ENCODE measurements around the gene WSCD2. TPM values are rescaled to one million over a fixed set of nuclear protein-coding genes. Genes with fewer than 3 reads are reported as not detected.

WSCD2 gene
- polyA plus RNA-seq, 3 donors, result not detected

DNA sequence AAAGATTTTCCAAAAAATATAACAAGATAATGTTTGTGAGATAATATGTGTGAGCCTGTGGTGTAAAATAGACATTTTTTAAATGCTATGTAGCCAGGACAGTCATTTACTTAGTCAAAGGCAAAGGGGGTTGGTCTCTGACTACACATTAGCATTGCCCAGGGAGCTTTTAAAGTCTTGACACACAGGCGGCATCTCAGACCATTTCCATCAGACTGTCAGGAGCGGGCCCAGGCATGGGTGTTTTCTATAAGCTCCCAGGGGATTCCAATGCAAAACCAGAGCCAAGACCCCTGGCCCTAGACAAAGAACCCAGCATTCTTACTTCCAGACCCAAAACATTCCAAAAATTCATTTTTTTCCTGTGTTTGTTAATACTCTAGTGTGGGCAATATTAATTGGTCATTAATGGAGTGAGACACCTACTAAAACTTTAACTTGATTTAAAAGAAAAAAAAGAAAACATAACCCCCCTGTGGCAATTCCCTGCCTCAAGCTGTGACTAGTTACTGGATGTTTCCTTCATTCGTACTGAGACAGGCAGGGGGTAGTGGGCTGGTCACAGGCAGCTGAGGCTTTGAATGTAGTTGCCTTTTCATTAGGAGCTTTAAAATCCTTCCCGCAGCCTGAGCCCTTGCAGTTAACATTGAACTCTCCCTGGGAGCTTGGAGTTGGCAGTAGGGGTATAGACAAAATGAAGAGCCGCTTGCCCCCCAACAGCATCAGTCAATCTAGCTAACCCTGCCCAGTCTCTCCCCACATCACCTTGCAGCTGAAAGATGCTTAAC, 106.3 kb downstream of the WSCD2 start:
- no peaks in the 10 kb centered on the region for H3K79me2 ChIP-seq (ENCODE audit: insufficient read depth, low read length)
- no peak for DNase-seq
- Mint-ChIP-seq H3K27me3 (ENCODE audit: low read depth in 3 of 3) (peaks cover 18 to 25% (median 20%) of the 10 kb centered on the region in 3 donors), H3K36me3 (no peaks in the 10 kb centered on the region), H3K9me3 (peaks cover 0 to 5% (median 0%) of the 10 kb centered on the region in 7 donors), H3K27ac (no peak overlapping the region), H3K4me3 (no peak overlapping the region), H3K4me1 (no peaks in the 10 kb centered on the region)
- no peaks in the 10 kb centered on the region for H4K20me1 ChIP-seq (ENCODE audit: insufficient read depth, low read length)
- H2AFZ ChIP-seq (ENCODE audit: insufficient read depth, low read depth, low read length, poor library complexity, severe bottlenecking), result no peak overlapping the region
- H3K27ac ChIP-seq (ENCODE audit: low read depth in 1 of 2, low read length in 2 of 2), result no peak overlapping the region
- TF ChIP-seq, protein P1, sequence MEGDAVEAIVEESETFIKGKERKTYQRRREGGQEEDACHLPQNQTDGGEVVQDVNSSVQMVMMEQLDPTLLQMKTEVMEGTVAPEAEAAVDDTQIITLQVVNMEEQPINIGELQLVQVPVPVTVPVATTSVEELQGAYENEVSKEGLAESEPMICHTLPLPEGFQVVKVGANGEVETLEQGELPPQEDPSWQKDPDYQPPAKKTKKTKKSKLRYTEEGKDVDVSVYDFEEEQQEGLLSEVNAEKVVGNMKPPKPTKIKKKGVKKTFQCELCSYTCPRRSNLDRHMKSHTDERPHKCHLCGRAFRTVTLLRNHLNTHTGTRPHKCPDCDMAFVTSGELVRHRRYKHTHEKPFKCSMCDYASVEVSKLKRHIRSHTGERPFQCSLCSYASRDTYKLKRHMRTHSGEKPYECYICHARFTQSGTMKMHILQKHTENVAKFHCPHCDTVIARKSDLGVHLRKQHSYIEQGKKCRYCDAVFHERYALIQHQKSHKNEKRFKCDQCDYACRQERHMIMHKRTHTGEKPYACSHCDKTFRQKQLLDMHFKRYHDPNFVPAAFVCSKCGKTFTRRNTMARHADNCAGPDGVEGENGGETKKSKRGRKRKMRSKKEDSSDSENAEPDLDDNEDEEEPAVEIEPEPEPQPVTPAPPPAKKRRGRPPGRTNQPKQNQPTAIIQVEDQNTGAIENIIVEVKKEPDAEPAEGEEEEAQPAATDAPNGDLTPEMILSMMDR (IDR thresholded peaks at IDR 0.05), result no peak
- H3K9ac ChIP-seq (ENCODE audit: insufficient read depth, low read length, poor library complexity, severe bottlenecking), result no peak overlapping the region
- peaks cover 4 to 9% of the 10 kb centered on the region in 2 donors for H3K27me3 ChIP-seq (ENCODE audit: control insufficient read depth in 2 of 2, insufficient read depth in 2 of 2, low read length in 2 of 2)
- H3K4me3 ChIP-seq (replicated peaks in 1 of 3; ENCODE audit: low read depth in 2 of 3, low read length in 3 of 3), result no peak overlapping the region
- WGBS (ENCODE audit: insufficient coverage), result no CpG with 5 or more reads among the region's 5 CpGs
- no peak overlapping the region for H3K4me2 ChIP-seq (replicated peaks; ENCODE audit: extremely low read depth, low read length, poor library complexity, severe bottlenecking)
- intact Hi-C loops (cut with micrococcal nuclease), result loop anchor here in 1 of 2 donors (10.0 kb wide), 1 partner anchor 219 kb away; no protein-coding TSS in a partner anchor
- no peaks in the 10 kb centered on the region for H3K4me1 ChIP-seq (ENCODE audit: control insufficient read depth in 1 of 2, insufficient read depth in 2 of 2, low read length in 2 of 2)
- no peaks in the 10 kb centered on the region for H3K36me3 ChIP-seq (replicated peaks in 1 of 2; ENCODE audit: control insufficient read depth in 1 of 2, insufficient read depth in 2 of 2, low read length in 2 of 2)
- no peaks in the 10 kb centered on the region for H3K9me3 ChIP-seq (replicated peaks in 1 of 2; ENCODE audit: control insufficient read depth in 1 of 2, insufficient read depth in 1 of 2, low read length in 2 of 2)

DNA sequence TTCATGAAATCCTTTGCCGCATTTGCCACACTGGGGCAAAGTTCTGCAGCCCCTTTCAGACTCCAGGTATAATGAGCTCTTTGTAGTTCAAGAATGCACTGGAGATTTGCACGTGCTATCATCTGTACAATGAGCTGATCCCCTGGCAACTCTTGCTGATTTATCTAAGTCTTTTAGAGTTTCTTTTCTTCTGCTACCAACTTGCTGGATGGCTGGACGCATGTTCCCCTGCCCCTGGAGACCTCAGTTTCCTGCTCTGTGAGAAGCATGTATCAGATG, 106.8 kb downstream of the WSCD2 start:
- Histone ChIP-seq H3K27me3 (ENCODE audit: control insufficient read depth in 2 of 2, insufficient read depth in 2 of 2, low read length in 2 of 2) (peaks cover 4 to 12% of the 10 kb centered on the region in 2 donors), H3K4me3 (replicated peaks in 1 of 3; ENCODE audit: low read depth in 2 of 3, low read length in 3 of 3) (no peak overlapping the region), H3K9me3 (replicated peaks in 1 of 2; ENCODE audit: control insufficient read depth in 1 of 2, insufficient read depth in 1 of 2, low read length in 2 of 2) (no peaks in the 10 kb centered on the region), H3K4me2 (replicated peaks; ENCODE audit: extremely low read depth, low read length, poor library complexity, severe bottlenecking) (no peak overlapping the region), H4K20me1 (ENCODE audit: insufficient read depth, low read length) (no peaks in the 10 kb centered on the region), H3K27ac (ENCODE audit: low read depth in 1 of 2, low read length in 2 of 2) (no peak overlapping the region), H2AFZ (ENCODE audit: insufficient read depth, low read depth, low read length, poor library complexity, severe bottlenecking) (no peak overlapping the region), H3K36me3 (replicated peaks in 1 of 2; ENCODE audit: control insufficient read depth in 1 of 2, insufficient read depth in 2 of 2, low read length in 2 of 2) (no peaks in the 10 kb centered on the region), H3K79me2 (ENCODE audit: insufficient read depth, low read length) (no peaks in the 10 kb centered on the region), H3K9ac (ENCODE audit: insufficient read depth, low read length, poor library complexity, severe bottlenecking) (no peak overlapping the region), H3K4me1 (ENCODE audit: control insufficient read depth in 1 of 2, insufficient read depth in 2 of 2, low read length in 2 of 2) (no peaks in the 10 kb centered on the region)
- no peak overlapping the region for H3K27ac Mint-ChIP-seq
- H3K4me1 Mint-ChIP-seq, result no peaks in the 10 kb centered on the region
- DNase-seq, result no peak
- H3K4me3 Mint-ChIP-seq, result no peak overlapping the region
- 81% methylated on average over 2 of the region's 3 CpGs for WGBS (ENCODE audit: insufficient coverage)
- TF ChIP-seq, protein P1 (IDR thresholded peaks at IDR 0.05), result no peak
- H3K9me3 Mint-ChIP-seq, result peaks cover 0 to 5% (median 0%) of the 10 kb centered on the region in 7 donors
- intact Hi-C loops (cut with micrococcal nuclease), result loop anchor here in 1 of 2 donors (10.0 kb wide), 1 partner anchor 219 kb away; no protein-coding TSS in a partner anchor
- H3K27me3 Mint-ChIP-seq (ENCODE audit: low read depth in 3 of 3), result peaks cover 16 to 24% (median 21%) of the 10 kb centered on the region in 3 donors
- H3K36me3 Mint-ChIP-seq, result no peaks in the 10 kb centered on the region
